SK-N-SH (cell line): ENCODE measurements around the gene LAMTOR4. TPM values are rescaled to one million over a fixed set of nuclear protein-coding genes. Genes with fewer than 3 reads are reported as not detected.

ENCODE experiments used
- CTCF ChIA-PET: fragments of 300-600, 350-600 bp; formaldehyde crosslinking; extraction: SDS; loops from one replicate; lab custom pipeline; 2021; lab: Yijun Ruan, JAX
- POLR2A ChIA-PET: fragments of 350-600 bp; sonication (Branson Sonifier 250); formaldehyde crosslinking; extraction: SDS; loops from one replicate; lab custom pipeline; 2020; ENCODE audit warnings: antibody characterized with exemption, inconsistent platforms; lab: Yijun Ruan, JAX
- DNase-seq: peaks from one replicate; pipeline ENCODE4 v3.0.0; 2012
- H2AFZ ChIP-seq: fragments of 200-600 bp; sonication (generic); 2 replicates; pipeline ENCODE4 v1.8.1; 2016; ENCODE audit warnings: antibody characterized with exemption, mild to moderate bottlenecking, low read depth
- H3F3A ChIP-seq: fragments of 200-600 bp; sonication (generic); replicated peaks from 2 replicates; pipeline ENCODE3; 2016; ENCODE audit warnings: antibody characterized with exemption, mild to moderate bottlenecking; ENCODE audit not compliant: insufficient read depth
- H3K27ac ChIP-seq, 2 experiments: fragments of 200-500 bp in 1 of 2; fragments of 200-600 bp in 1 of 2; sonication (Bioruptor generic) in 1 of 2; sonication (generic), shearing (Covaris generic) in 1 of 2; 2 replicates each; pipeline versions ENCODE4 v1.5.1 to v1.6.1; 2014 to 2016; ENCODE audit warnings: low read depth in 2 of 2, inconsistent platforms in 1 of 2, low read length in 1 of 2, mild to moderate bottlenecking in 1 of 2, mixed read lengths in 1 of 2
- H3K27me3 ChIP-seq: fragments of 200-600 bp; sonication (generic), shearing (Covaris generic); 2 replicates; pipeline ENCODE4 v1.6.1; 2016; ENCODE audit warnings: mixed run types; ENCODE audit not compliant: insufficient read depth
- H3K36me3 ChIP-seq, 2 experiments: fragments of 200-500 bp in 1 of 2; fragments of 200-600 bp in 1 of 2; sonication (Bioruptor generic) in 1 of 2; sonication (generic) in 1 of 2; replicated peaks in 1 of 2; 2 replicates each; pipeline versions ENCODE3 to v1.5.1; 2014 to 2016; ENCODE audit warnings: low read length in 1 of 2, mild to moderate bottlenecking in 1 of 2; ENCODE audit not compliant: insufficient read depth in 2 of 2, control insufficient read depth in 1 of 2
- H3K4me1 ChIP-seq, 2 experiments: fragments of 200-500 bp in 1 of 2; fragments of 200-600 bp in 1 of 2; sonication (Bioruptor generic) in 1 of 2; sonication (generic), shearing (Covaris generic) in 1 of 2; 2 replicates each; pipeline versions ENCODE4 v1.5.1 to v1.6.1; 2014 to 2016; ENCODE audit warnings: low read depth in 1 of 2, low read length in 1 of 2, mixed run types in 1 of 2; ENCODE audit not compliant: insufficient read depth in 2 of 2, control insufficient read depth in 1 of 2
- H3K4me2 ChIP-seq: fragments of 200-600 bp; sonication (generic), shearing (Covaris generic); 2 replicates; pipeline ENCODE4 v1.6.1; 2017; ENCODE audit warnings: mixed run types
- H3K4me3 ChIP-seq, 2 experiments: fragments of 200-500 bp in 1 of 2; fragments of 200-600 bp in 1 of 2; sonication (Bioruptor generic) in 1 of 2; sonication (generic), shearing (Covaris generic) in 1 of 2; 2 replicates each; pipeline versions ENCODE4 v1.5.1 to v1.8.1; 2014 to 2016; ENCODE audit warnings: low read depth in 2 of 2, inconsistent platforms in 1 of 2, low read length in 1 of 2, mild to moderate bottlenecking in 1 of 2, mixed read lengths in 1 of 2, moderate library complexity in 1 of 2
- H3K79me2 ChIP-seq: fragments of 200-600 bp; sonication (generic); 2 replicates; pipeline ENCODE4 v1.8.1; 2017; ENCODE audit warnings: mild to moderate bottlenecking; ENCODE audit not compliant: insufficient read depth
- H3K9ac ChIP-seq: fragments of 200-600 bp; sonication (generic); 2 replicates; pipeline ENCODE4 v1.6.1; 2017; ENCODE audit warnings: mixed run types
- H3K9me2 ChIP-seq: fragments of 200-600 bp; sonication (generic); 2 replicates; pipeline ENCODE4 v1.6.1; 2017; ENCODE audit warnings: mixed run types
- H3K9me3 ChIP-seq: fragments of 200-600 bp; sonication (generic); 2 replicates; pipeline ENCODE4 v1.6.1; 2017; ENCODE audit warnings: mixed run types, mild to moderate bottlenecking, moderate library complexity
- H4K20me1 ChIP-seq: fragments of 200-600 bp; sonication (generic); 2 replicates; pipeline ENCODE4 v1.6.1; 2017; ENCODE audit warnings: mild to moderate bottlenecking, mixed run types; ENCODE audit not compliant: insufficient read depth
- EP300 ChIP-seq, 2 experiments: IDR thresholded peaks; 2 replicates each; pipeline versions ENCODE4 v1.4.0 to v1.6.1; 2012; ENCODE audit warnings: borderline replicate concordance in 1 of 2, low read depth in 1 of 2, low read length in 1 of 2
- EZH2phosphoT487 ChIP-seq: fragments of 200-600 bp; sonication (generic); IDR thresholded peaks from 2 replicates; pipeline ENCODE4 v1.6.1; 2017; ENCODE audit warnings: low read depth, mixed run types, mild to moderate bottlenecking, antibody characterized with exemption, moderate library complexity, borderline replicate concordance
- JUND ChIP-seq: IDR thresholded peaks from 2 replicates; pipeline ENCODE4 v1.4.0; 2012
- MEF2A ChIP-seq: IDR thresholded peaks from 2 replicates; pipeline ENCODE4 v1.4.0; 2012; ENCODE audit warnings: low read depth, borderline replicate concordance
- MXI1 ChIP-seq: IDR thresholded peaks from 2 replicates; pipeline ENCODE4 v1.6.1; 2012; ENCODE audit warnings: mild to moderate bottlenecking, low read depth, low read length, improper control_type of control experiment
- NFIC ChIP-seq: IDR thresholded peaks from 2 replicates; pipeline ENCODE4 v1.4.0; 2012; ENCODE audit warnings: borderline replicate concordance
- NRF1 ChIP-seq: IDR thresholded peaks from 2 replicates; pipeline ENCODE4 v1.6.1; 2012; ENCODE audit warnings: low read depth, mild to moderate bottlenecking, low read length
- POLR2AphosphoS5 ChIP-seq: IDR thresholded peaks from 2 replicates; pipeline ENCODE4 v1.6.1; 2012; ENCODE audit warnings: low read depth, low read length
- RCOR1 ChIP-seq: fragments of 150-350 bp; IDR thresholded peaks from 2 replicates; pipeline ENCODE4 v1.6.1; 2017; ENCODE audit warnings: antibody characterized with exemption, low read length
- RFX5 ChIP-seq: IDR thresholded peaks from 2 replicates; pipeline ENCODE4 v1.6.1; 2012; ENCODE audit warnings: mild to moderate bottlenecking, improper control_type of control experiment, low read length
- SIN3A ChIP-seq: IDR thresholded peaks from 2 replicates; pipeline ENCODE4 v1.6.1; 2012; ENCODE audit warnings: low read depth, mild to moderate bottlenecking, low read length, moderate library complexity, borderline replicate concordance
- TAF1 ChIP-seq: IDR thresholded peaks from 2 replicates; pipeline ENCODE4 v1.6.1; 2012; ENCODE audit warnings: low read depth, mild to moderate bottlenecking, low read length, moderate library complexity, borderline replicate concordance
- TEAD4 ChIP-seq: IDR thresholded peaks from 2 replicates; pipeline ENCODE4 v1.4.0; 2012; ENCODE audit warnings: mild to moderate bottlenecking, borderline replicate concordance; ENCODE audit not compliant: insufficient read depth
- YY1 ChIP-seq: IDR thresholded peaks from 2 replicates; pipeline ENCODE4 v1.4.0; 2012; ENCODE audit warnings: low read depth, mild to moderate bottlenecking
- WGBS: methylation state at CpG from one replicate; pipeline ENCODE4 v1.1.6; 2017; ENCODE audit warnings: low lambda C conversion rate; 5-methylcytosine and 5-hydroxymethylcytosine counted together
- polyA plus RNA-seq, 3 experiments: library from polyadenylated mRNA; depleted of rRNA; stranded (reverse); fragments of >200 nt; gene quantifications; 2 replicates each; pipeline ENCODE4 v1.2.3, GENCODE V29; 2012
- TF ChIP-seq, protein P1 (sequence below): IDR thresholded peaks from 2 replicates; pipeline ENCODE4 v1.4.0; 2012; ENCODE audit warnings: low read depth, borderline replicate concordance
- TF ChIP-seq, protein P2 (sequence below): IDR thresholded peaks from 2 replicates; pipeline ENCODE4 v1.6.1; 2012; ENCODE audit warnings: mild to moderate bottlenecking, low read depth, low read length, moderate library complexity
- TF ChIP-seq, protein P3 (sequence below): IDR thresholded peaks from 2 replicates; pipeline ENCODE4; 2012
- TF ChIP-seq, protein P4 (sequence below): IDR thresholded peaks from 2 replicates; pipeline ENCODE4 v1.4.0; 2012; ENCODE audit warnings: low read depth
- TF ChIP-seq, protein P5 (sequence below): fragments of 200-600 bp; sonication (generic); IDR thresholded peaks from 2 replicates; pipeline ENCODE4 v1.6.1; 2017; ENCODE audit warnings: antibody characterized with exemption, mild to moderate bottlenecking, moderate library complexity

LAMTOR4 gene
- polyA plus RNA-seq, 1 of the 3 experiments (the other 2 are of a cell fraction), result 630 TPM

DNA sequence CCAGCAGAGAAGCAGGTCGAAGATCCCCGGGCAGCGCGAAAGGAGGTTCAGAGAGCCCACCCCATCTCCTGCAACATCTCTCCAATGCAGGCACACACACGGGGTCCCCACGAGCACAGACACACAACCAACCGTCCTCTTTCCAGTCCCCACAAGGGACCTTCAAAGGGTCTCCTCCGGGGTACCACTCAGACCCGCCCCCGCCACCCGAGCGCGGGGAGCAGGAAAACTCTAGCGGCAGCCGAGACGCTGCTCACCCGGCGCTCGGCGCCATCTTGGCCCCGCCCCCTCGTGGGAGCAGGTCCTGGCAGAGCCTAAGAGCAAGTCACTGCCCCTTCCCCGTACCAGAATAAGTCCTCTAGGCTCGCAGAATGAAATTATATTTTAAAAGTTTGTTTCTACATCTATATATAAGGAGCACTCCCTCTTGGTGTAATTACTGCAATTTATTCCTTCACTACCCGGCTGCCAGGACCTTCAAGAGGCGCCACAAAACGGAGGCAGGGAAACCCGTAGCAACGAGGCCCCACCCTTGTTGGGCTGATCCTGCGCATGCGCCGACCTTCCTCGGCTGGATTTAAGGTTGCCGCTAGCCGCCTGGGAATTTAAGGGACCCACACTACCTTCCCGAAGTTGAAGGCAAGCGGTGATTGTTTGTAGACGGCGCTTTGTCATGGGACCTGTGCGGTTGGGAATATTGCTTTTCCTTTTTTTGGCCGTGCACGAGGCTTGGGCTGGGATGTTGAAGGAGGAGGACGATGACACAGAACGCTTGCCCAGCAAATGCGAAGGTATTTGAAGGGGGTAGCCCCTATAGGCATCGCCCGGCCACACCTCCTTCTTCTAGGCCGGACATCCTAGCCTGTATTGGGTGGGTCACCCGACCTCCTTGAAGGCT is 29.4 kb upstream of the LAMTOR4 start, which contains the start of the genes CNPY4 and TAF6:
Gene CNPY4, plus strand, starts transcription at position 563 of the 898 bp plus-strand sequence. Its CDS starts 111 bp downstream, at position 674.
Gene TAF6, minus strand, starts transcription at position 287 of the 898 bp plus-strand sequence. CDS start 5,149 bp downstream, outside the sequence.
- Histone ChIP-seq H2AFZ (peak within 1 kb of the TSS; percentile 93), H3K4me1 (peaks cover 0 to 11% of the 10 kb centered on the region in 2 experiments; a peak in 2 of 4 replicates), H3K36me3 (peaks cover 8 to 33% of the 10 kb centered on the region in 2 experiments), H4K20me1 (no peaks in the 10 kb centered on the region), H3K4me2 (peak within 1 kb of the TSS; percentile 96), H3K27me3 (no peaks in the 10 kb centered on the region), H3K9me2 (no peaks in the 10 kb centered on the region), H3K9ac (peak within 1 kb of the TSS; percentile 78), H3K27ac (peak within 1 kb of the TSS; percentile 84), H3F3A (peaks cover 22% of the 10 kb centered on the region), H3K4me3 (peak within 1 kb of the TSS; percentile 69 to 97), H3K79me2 (peaks cover 52% of the 10 kb centered on the region), H3K9me3 (no peaks in the 10 kb centered on the region)
- ChIA-PET POLR2A (interaction anchor here (1.1 to 2.5 kb wide), 2 partner anchors 13 to 18 kb away, joined by 3 to 15 read pairs; partner anchors contain the start of genes AP4M1 and MCM7), CTCF (interaction anchor here (1.0 to 5.0 kb wide), 5 partner anchors 8 to 98 kb away, joined by 3 to 40 read pairs (median 4); no protein-coding TSS in a partner anchor)
- 1% methylated on average over 42 of the region's 49 CpGs for WGBS
- TF ChIP-seq, protein P1, sequence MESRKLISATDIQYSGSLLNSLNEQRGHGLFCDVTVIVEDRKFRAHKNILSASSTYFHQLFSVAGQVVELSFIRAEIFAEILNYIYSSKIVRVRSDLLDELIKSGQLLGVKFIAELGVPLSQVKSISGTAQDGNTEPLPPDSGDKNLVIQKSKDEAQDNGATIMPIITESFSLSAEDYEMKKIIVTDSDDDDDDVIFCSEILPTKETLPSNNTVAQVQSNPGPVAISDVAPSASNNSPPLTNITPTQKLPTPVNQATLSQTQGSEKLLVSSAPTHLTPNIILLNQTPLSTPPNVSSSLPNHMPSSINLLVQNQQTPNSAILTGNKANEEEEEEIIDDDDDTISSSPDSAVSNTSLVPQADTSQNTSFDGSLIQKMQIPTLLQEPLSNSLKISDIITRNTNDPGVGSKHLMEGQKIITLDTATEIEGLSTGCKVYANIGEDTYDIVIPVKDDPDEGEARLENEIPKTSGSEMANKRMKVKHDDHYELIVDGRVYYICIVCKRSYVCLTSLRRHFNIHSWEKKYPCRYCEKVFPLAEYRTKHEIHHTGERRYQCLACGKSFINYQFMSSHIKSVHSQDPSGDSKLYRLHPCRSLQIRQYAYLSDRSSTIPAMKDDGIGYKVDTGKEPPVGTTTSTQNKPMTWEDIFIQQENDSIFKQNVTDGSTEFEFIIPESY, result no peak
- TF ChIP-seq YY1, result peak; percentile 99
- TF ChIP-seq POLR2AphosphoS5, result peak; percentile 89
- peak; percentile 13; the same call in 1 of the 2 replicates for TF ChIP-seq JUND
- TF ChIP-seq MXI1, result peak; percentile 80
- no peak for TF ChIP-seq TEAD4
- TF ChIP-seq NRF1, result peak; percentile 94
- 0 out of 2 replicates have a peak, but pooled peaks have one; percentile 12 for TF ChIP-seq NFIC
- TF ChIP-seq, protein P2, sequence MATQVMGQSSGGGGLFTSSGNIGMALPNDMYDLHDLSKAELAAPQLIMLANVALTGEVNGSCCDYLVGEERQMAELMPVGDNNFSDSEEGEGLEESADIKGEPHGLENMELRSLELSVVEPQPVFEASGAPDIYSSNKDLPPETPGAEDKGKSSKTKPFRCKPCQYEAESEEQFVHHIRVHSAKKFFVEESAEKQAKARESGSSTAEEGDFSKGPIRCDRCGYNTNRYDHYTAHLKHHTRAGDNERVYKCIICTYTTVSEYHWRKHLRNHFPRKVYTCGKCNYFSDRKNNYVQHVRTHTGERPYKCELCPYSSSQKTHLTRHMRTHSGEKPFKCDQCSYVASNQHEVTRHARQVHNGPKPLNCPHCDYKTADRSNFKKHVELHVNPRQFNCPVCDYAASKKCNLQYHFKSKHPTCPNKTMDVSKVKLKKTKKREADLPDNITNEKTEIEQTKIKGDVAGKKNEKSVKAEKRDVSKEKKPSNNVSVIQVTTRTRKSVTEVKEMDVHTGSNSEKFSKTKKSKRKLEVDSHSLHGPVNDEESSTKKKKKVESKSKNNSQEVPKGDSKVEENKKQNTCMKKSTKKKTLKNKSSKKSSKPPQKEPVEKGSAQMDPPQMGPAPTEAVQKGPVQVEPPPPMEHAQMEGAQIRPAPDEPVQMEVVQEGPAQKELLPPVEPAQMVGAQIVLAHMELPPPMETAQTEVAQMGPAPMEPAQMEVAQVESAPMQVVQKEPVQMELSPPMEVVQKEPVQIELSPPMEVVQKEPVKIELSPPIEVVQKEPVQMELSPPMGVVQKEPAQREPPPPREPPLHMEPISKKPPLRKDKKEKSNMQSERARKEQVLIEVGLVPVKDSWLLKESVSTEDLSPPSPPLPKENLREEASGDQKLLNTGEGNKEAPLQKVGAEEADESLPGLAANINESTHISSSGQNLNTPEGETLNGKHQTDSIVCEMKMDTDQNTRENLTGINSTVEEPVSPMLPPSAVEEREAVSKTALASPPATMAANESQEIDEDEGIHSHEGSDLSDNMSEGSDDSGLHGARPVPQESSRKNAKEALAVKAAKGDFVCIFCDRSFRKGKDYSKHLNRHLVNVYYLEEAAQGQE, result peak; percentile 84
- no peak for TF ChIP-seq EZH2phosphoT487
- no peak; the same call in 1 of the 2 replicates for TF ChIP-seq RFX5
- peak; percentile 76; the same call in 1 of the 2 replicates for TF ChIP-seq SIN3A
- TF ChIP-seq, protein P3, sequence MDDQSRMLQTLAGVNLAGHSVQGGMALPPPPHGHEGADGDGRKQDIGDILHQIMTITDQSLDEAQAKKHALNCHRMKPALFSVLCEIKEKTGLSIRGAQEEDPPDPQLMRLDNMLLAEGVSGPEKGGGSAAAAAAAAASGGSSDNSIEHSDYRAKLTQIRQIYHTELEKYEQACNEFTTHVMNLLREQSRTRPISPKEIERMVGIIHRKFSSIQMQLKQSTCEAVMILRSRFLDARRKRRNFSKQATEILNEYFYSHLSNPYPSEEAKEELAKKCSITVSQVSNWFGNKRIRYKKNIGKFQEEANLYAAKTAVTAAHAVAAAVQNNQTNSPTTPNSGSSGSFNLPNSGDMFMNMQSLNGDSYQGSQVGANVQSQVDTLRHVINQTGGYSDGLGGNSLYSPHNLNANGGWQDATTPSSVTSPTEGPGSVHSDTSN, result peak; percentile 38; the same call in 1 of the 2 replicates
- TF ChIP-seq EP300 (IDR thresholded peaks at IDR 0.05; ENCODE audit: borderline replicate concordance in 1 of 2, low read depth in 1 of 2, low read length in 1 of 2), result no peak
- TF ChIP-seq, protein P4, sequence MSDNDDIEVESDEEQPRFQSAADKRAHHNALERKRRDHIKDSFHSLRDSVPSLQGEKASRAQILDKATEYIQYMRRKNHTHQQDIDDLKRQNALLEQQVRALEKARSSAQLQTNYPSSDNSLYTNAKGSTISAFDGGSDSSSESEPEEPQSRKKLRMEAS, result peak; percentile 66
- TF ChIP-seq TAF1, result peak; percentile 100
- TF ChIP-seq, protein P5, sequence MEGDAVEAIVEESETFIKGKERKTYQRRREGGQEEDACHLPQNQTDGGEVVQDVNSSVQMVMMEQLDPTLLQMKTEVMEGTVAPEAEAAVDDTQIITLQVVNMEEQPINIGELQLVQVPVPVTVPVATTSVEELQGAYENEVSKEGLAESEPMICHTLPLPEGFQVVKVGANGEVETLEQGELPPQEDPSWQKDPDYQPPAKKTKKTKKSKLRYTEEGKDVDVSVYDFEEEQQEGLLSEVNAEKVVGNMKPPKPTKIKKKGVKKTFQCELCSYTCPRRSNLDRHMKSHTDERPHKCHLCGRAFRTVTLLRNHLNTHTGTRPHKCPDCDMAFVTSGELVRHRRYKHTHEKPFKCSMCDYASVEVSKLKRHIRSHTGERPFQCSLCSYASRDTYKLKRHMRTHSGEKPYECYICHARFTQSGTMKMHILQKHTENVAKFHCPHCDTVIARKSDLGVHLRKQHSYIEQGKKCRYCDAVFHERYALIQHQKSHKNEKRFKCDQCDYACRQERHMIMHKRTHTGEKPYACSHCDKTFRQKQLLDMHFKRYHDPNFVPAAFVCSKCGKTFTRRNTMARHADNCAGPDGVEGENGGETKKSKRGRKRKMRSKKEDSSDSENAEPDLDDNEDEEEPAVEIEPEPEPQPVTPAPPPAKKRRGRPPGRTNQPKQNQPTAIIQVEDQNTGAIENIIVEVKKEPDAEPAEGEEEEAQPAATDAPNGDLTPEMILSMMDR, result no peak
- TF ChIP-seq MEF2A, result no peak
- peak; percentile 4; the same call in 1 of the 2 replicates for TF ChIP-seq RCOR1
- peak; percentile 100 for DNase-seq
